COR-L47 (cell line): ENCODE results near the gene LPIN1.
"Not testable (repeated sequence)": the region's sequence is repeated elsewhere in the genome, so short reads cannot be mapped to it uniquely, and the experiment has no call there.

Source experiments
- DNase-seq: peaks from one replicate; lab custom pipeline; 2025; lab: John Stamatoyannopoulos, UW

LPIN1 gene

GRCh38 chr2:11835403-11835802 is 89.0 kb downstream of the LPIN1 start:
- no peak for DNase-seq

GRCh38 chr2:11836647-11837219 is 90.3 kb downstream of the LPIN1 start:
- DNase-seq: no peak

- no peak for DNase-seq
Measured at GRCh38 chr2:11837875-11838734, 91.7 kb downstream of the LPIN1 start.

GRCh38 chr2:11839916-11840315 is 93.5 kb downstream of the LPIN1 start:
- no peak for DNase-seq

- peak; percentile 40 for DNase-seq
Measured at GRCh38 chr2:11842336-11842735, 95.9 kb downstream of the LPIN1 start.

GRCh38 chr2:11844798-11845197 is 98.4 kb downstream of the LPIN1 start:
- not testable (repeated sequence) for DNase-seq

GRCh38 chr2:11847935-11848334 is 101.5 kb downstream of the LPIN1 start:
- not testable (repeated sequence) for DNase-seq

- DNase-seq: no peak
Measured at GRCh38 chr2:11850082-11850481, 103.7 kb downstream of the LPIN1 start.

GRCh38 chr2:11852526-11853196 is 106.2 kb downstream of the LPIN1 start:
- DNase-seq: no peak

GRCh38 chr2:11853197-11853588 is 106.8 kb downstream of the LPIN1 start:
- no peak for DNase-seq

- no peak for DNase-seq
Measured at GRCh38 chr2:11855064-11855760, 108.8 kb downstream of the LPIN1 start.

- DNase-seq: no peak
Measured at GRCh38 chr2:11856095-11856494, 109.7 kb downstream of the LPIN1 start.

GRCh38 chr2:11858883-11859282 is 112.5 kb downstream of the LPIN1 start:
- no peak for DNase-seq

- DNase-seq: not testable (repeated sequence)
Measured at GRCh38 chr2:11859975-11860374, 113.5 kb downstream of the LPIN1 start.

- DNase-seq: no peak
Measured at GRCh38 chr2:11861044-11861443, 114.6 kb downstream of the LPIN1 start.

GRCh38 chr2:11862049-11862448 is 115.6 kb downstream of the LPIN1 start:
- DNase-seq: no peak

- DNase-seq: no peak
Measured at GRCh38 chr2:11863103-11863502, 116.7 kb downstream of the LPIN1 start.

GRCh38 chr2:11863513-11864328 is 117.3 kb downstream of the LPIN1 start:
- peak; percentile 28 for DNase-seq

GRCh38 chr2:11864724-11865123 is 118.3 kb downstream of the LPIN1 start:
- DNase-seq: no peak

- DNase-seq: no peak
Measured at GRCh38 chr2:11865378-11865777, 118.9 kb downstream of the LPIN1 start.

GRCh38 chr2:11865805-11866204 is 119.4 kb downstream of the LPIN1 start:
- no peak for DNase-seq
